G401 (cell line): ENCODE data around the gene PSMG1. TPM values are rescaled to one million over a fixed set of nuclear protein-coding genes. Genes with fewer than 3 reads are reported as not detected.

Experiments used
- DNase-seq: peaks from one replicate; pipeline ENCODE4 v3.0.0-alpha.2; 2015; ENCODE audit warnings: low spot score
- in situ Hi-C: cut with HindIII; loops from 2 replicates; pipeline ENCODE4 v1.10.0; 2016; ENCODE audit warnings: low sequenced_read_pairs, mixed read lengths
- total RNA-seq: library from RNA; depleted of rRNA; stranded (reverse); fragments of >200 nt; shearing (Covaris generic); gene quantifications from 2 replicates; pipeline ENCODE4 v1.2.3, GENCODE V29; 2014

The PSMG1 gene
- total RNA-seq, 1 experiment from 2014 or later = 159 TPM

- in situ Hi-C loops = no loop called here
- DNase-seq = no peak
Measured at GRCh38 chr21:39193380-39193779, 10.1 kb upstream of the PSMG1 start.

GRCh38 chr21:39189857-39190604 is 6.8 kb upstream of the PSMG1 start:
- in situ Hi-C loops = no loop called here
- no peak for DNase-seq

GRCh38 chr21:39188521-39189139 is 5.4 kb upstream of the PSMG1 start:
- in situ Hi-C loops = no loop called here
- no peak for DNase-seq

GRCh38 chr21:39187141-39187540 is 3.9 kb upstream of the PSMG1 start:
- in situ Hi-C loops = no loop called here
- DNase-seq = no peak

GRCh38 chr21:39186676-39187075 is 3.4 kb upstream of the PSMG1 start:
- no peak for DNase-seq
- in situ Hi-C loops = no loop called here

GRCh38 chr21:39185157-39185556 is 1.9 kb upstream of the PSMG1 start:
- in situ Hi-C loops = no loop called here
- DNase-seq = no peak

- in situ Hi-C loops = no loop called here
- DNase-seq = peak; percentile 43
Measured at GRCh38 chr21:39184050-39184980, 1.1 kb upstream of the PSMG1 start.

GRCh38 chr21:39182484-39183271 is 573 bp downstream of the PSMG1 start:
- in situ Hi-C loops = no loop called here
- peak; percentile 29 for DNase-seq

GRCh38 chr21:39182016-39182415 is 1.2 kb downstream of the PSMG1 start:
- in situ Hi-C loops = no loop called here
- DNase-seq = peak; percentile 23

GRCh38 chr21:39181205-39181818 is 1.9 kb downstream of the PSMG1 start:
- in situ Hi-C loops = no loop called here

GRCh38 chr21:39180429-39181019 is 2.7 kb downstream of the PSMG1 start:
- DNase-seq = no peak

More at GRCh38 chr21:39181205-39181818, 1.9 kb downstream of the PSMG1 start:
- no peak for DNase-seq

GRCh38 chr21:39178421-39178820 is 4.8 kb downstream of the PSMG1 start:
- in situ Hi-C loops = no loop called here
- DNase-seq = no peak

More at GRCh38 chr21:39180429-39181019, 2.7 kb downstream of the PSMG1 start:
- in situ Hi-C loops = no loop called here

GRCh38 chr21:39176271-39176709 is 7.0 kb downstream of the PSMG1 start:
- in situ Hi-C loops = no loop called here
- no peak for DNase-seq

- in situ Hi-C loops = no loop called here
- DNase-seq = no peak
Measured at GRCh38 chr21:39175665-39176064, 7.6 kb downstream of the PSMG1 start.

- in situ Hi-C loops = no loop called here
- DNase-seq = no peak
Measured at GRCh38 chr21:39175154-39175553, 8.1 kb downstream of the PSMG1 start.

- no peak for DNase-seq
- in situ Hi-C loops = no loop called here
Measured at GRCh38 chr21:39173716-39174680, 9.3 kb downstream of the PSMG1 start.

GRCh38 chr21:39169906-39170305 is 13.3 kb downstream of the PSMG1 start:
- no peak for DNase-seq
- in situ Hi-C loops = no loop called here
